ENCODE results near the gene INTU.
"Not testable (repeated sequence)": the region's sequence is repeated elsewhere in the genome, so short reads cannot be mapped to it uniquely, and the experiment has no call there.

DNA sequence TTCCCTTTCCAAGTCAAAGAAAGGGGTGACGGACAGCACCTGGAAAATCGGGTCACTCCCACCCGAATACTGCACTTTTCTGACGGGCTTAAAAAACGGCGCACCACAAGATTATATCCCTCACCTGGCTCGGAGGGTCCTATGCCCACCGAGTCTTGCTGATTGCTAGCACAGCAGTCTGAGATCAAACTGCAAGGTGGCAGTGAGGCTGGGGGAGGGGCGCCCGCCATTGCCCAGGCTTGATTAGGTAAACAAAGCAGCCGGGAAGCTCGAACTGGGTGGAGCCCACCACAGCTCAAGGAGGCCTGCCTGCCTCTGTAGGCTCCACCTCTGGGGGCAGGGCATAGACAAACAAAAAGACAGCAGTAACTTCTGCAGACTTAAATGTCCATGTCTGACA lies 43.6 kb upstream of the INTU start:
- TF ChIP-seq POLR2AphosphoS5, POLR2A (IDR thresholded peaks at IDR 0.05): not testable (repeated sequence)
- TF ChIP-seq, protein P1, sequence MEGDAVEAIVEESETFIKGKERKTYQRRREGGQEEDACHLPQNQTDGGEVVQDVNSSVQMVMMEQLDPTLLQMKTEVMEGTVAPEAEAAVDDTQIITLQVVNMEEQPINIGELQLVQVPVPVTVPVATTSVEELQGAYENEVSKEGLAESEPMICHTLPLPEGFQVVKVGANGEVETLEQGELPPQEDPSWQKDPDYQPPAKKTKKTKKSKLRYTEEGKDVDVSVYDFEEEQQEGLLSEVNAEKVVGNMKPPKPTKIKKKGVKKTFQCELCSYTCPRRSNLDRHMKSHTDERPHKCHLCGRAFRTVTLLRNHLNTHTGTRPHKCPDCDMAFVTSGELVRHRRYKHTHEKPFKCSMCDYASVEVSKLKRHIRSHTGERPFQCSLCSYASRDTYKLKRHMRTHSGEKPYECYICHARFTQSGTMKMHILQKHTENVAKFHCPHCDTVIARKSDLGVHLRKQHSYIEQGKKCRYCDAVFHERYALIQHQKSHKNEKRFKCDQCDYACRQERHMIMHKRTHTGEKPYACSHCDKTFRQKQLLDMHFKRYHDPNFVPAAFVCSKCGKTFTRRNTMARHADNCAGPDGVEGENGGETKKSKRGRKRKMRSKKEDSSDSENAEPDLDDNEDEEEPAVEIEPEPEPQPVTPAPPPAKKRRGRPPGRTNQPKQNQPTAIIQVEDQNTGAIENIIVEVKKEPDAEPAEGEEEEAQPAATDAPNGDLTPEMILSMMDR (IDR thresholded peaks at IDR 0.05) = not testable (repeated sequence)
